ENCODE data around the gene AREG. TPM values are rescaled to one million over a fixed set of nuclear protein-coding genes. Genes with fewer than 3 reads are reported as not detected.

Gene AREG
- total RNA-seq, 2 donors from 2014 or later = 32.7 to 54.3 TPM

GRCh38 chr4:74413265-74413664, 31.7 kb upstream of the AREG start:
- no peaks in the 10 kb centered on the region for H3K9me3 ChIP-seq
- H3K27ac ChIP-seq = no peak overlapping the region
- no peaks in the 10 kb centered on the region for H3K4me1 ChIP-seq (ENCODE audit: control insufficient read depth in 1 of 2, low read depth in 2 of 2)
- H3K36me3 ChIP-seq = no peaks in the 10 kb centered on the region
- TF ChIP-seq, protein P1, sequence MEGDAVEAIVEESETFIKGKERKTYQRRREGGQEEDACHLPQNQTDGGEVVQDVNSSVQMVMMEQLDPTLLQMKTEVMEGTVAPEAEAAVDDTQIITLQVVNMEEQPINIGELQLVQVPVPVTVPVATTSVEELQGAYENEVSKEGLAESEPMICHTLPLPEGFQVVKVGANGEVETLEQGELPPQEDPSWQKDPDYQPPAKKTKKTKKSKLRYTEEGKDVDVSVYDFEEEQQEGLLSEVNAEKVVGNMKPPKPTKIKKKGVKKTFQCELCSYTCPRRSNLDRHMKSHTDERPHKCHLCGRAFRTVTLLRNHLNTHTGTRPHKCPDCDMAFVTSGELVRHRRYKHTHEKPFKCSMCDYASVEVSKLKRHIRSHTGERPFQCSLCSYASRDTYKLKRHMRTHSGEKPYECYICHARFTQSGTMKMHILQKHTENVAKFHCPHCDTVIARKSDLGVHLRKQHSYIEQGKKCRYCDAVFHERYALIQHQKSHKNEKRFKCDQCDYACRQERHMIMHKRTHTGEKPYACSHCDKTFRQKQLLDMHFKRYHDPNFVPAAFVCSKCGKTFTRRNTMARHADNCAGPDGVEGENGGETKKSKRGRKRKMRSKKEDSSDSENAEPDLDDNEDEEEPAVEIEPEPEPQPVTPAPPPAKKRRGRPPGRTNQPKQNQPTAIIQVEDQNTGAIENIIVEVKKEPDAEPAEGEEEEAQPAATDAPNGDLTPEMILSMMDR (IDR thresholded peaks at IDR 0.05) = no peak
- no peak overlapping the region for H3K4me3 ChIP-seq
- ATAC-seq (ENCODE audit: insufficient number of reproducible peaks, low FRiP score, low read depth) (no peak), DNase-seq (ENCODE audit: low spot score) (no peak)
- H3K27me3 ChIP-seq (replicated peaks; ENCODE audit: insufficient read depth) = no peaks in the 10 kb centered on the region

DNA sequence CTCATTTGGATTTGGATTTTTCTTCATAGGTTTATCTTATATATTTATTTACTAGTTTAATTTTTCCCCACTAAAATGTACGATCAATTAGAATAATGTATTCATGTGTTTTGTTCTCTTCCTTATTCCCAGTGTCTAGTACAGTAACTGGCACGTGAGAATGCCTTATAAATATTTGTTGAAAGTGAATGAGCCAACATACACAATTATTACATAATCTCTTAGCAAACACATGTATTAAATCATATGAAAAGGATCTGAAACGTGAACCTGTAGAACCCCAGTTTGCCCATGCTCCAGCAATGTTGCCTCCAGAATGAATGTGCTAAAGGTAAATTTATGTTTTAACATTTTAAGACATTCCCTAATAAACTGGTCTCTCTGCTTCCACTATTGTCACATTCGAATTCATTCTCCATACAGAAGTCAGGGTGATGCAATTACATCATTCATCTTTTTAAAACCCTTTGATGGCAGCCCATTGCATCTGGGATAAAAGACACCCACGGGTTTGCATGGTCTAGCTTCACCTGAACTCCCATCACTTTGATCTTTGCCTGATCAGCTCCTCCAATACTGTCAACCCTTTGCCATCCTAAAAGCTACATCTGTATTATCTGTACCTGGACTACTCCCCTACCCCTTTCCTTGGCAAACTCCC, 30.7 kb upstream of the AREG start:
- ATAC-seq (ENCODE audit: insufficient number of reproducible peaks, low FRiP score, low read depth) (no peak), DNase-seq (ENCODE audit: low spot score) (no peak)
- Histone ChIP-seq H3K4me1 (ENCODE audit: control insufficient read depth in 1 of 2, low read depth in 2 of 2) (no peaks in the 10 kb centered on the region), H3K27me3 (replicated peaks; ENCODE audit: insufficient read depth) (no peaks in the 10 kb centered on the region), H3K9me3 (no peaks in the 10 kb centered on the region), H3K36me3 (no peaks in the 10 kb centered on the region), H3K4me3 (no peak overlapping the region), H3K27ac (no peak overlapping the region)
- TF ChIP-seq, protein P1 (IDR thresholded peaks at IDR 0.05) = no peak

GRCh38 chr4:74415602-74416300, 29.2 kb upstream of the AREG start:
- Histone ChIP-seq H3K27me3 (replicated peaks; ENCODE audit: insufficient read depth) (no peaks in the 10 kb centered on the region), H3K4me1 (ENCODE audit: control insufficient read depth in 1 of 2, low read depth in 2 of 2) (no peaks in the 10 kb centered on the region), H3K27ac (no peak overlapping the region), H3K36me3 (no peaks in the 10 kb centered on the region), H3K4me3 (no peak overlapping the region), H3K9me3 (no peaks in the 10 kb centered on the region)
- DNase-seq (ENCODE audit: low spot score) (no peak), ATAC-seq (ENCODE audit: insufficient number of reproducible peaks, low FRiP score, low read depth) (no peak)
- TF ChIP-seq, protein P1 (IDR thresholded peaks at IDR 0.05) = no peak

DNA sequence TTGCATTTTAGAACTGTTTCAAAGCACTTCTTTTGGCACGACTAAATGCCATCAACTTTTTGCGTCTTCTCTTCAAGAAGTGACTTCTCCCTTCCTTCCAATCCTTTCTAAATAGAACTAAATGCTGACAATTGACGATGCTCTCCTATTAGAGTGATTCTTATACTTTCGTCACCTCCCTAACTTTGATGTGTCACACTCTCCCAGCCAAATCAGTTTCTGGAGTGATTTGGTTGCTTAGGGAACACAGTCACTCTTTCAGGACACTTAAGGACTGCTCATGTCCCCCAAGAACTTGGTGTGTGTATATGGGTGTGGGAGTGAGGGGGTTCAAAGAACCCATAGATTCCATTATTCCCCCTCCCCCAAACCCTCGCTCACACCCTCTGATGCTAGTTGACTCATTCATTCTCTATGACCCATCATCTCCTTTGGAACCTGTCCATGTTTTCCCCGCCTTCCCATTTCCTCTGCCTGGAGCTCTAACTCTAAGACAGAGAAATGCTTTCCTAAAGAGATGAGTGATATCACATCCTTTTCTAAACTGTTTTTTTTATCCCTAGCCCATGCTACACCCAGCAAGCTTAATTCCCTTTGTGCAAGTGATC, 26.8 kb upstream of the AREG start:
- Histone ChIP-seq H3K4me1 (ENCODE audit: control insufficient read depth in 1 of 2, low read depth in 2 of 2) (no peaks in the 10 kb centered on the region), H3K4me3 (no peak overlapping the region), H3K9me3 (no peaks in the 10 kb centered on the region), H3K27ac (no peak overlapping the region), H3K36me3 (no peaks in the 10 kb centered on the region), H3K27me3 (replicated peaks; ENCODE audit: insufficient read depth) (no peaks in the 10 kb centered on the region)
- TF ChIP-seq, protein P1 (IDR thresholded peaks at IDR 0.05) = no peak
- ATAC-seq (ENCODE audit: insufficient number of reproducible peaks, low FRiP score, low read depth) (no peak), DNase-seq (ENCODE audit: low spot score) (no peak)

DNA sequence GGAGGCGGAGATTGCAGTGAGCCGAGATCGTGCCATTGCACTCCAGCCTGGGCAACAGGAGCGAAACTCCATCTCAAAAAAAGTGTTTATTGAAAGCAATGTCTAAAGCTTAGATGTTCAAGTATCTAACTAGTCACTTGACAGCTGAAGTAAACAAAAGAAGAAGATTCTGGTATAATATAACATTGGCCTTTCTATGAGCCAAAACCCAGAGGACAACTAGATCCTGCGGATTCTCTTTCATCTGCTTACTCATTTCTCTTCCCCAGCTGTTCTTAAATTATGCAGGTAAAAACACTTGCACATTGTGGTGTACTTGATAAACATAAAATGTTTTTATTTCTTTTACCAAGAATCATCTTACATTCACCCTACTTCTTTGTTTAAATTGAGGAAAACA, 24.1 kb upstream of the AREG start:
- DNase-seq (ENCODE audit: low spot score) (no peak), ATAC-seq (ENCODE audit: insufficient number of reproducible peaks, low FRiP score, low read depth) (no peak)
- Histone ChIP-seq H3K4me1 (ENCODE audit: control insufficient read depth in 1 of 2, low read depth in 2 of 2) (no peaks in the 10 kb centered on the region), H3K9me3 (no peaks in the 10 kb centered on the region), H3K27ac (no peak overlapping the region), H3K36me3 (no peaks in the 10 kb centered on the region), H3K27me3 (replicated peaks; ENCODE audit: insufficient read depth) (no peaks in the 10 kb centered on the region), H3K4me3 (no peak overlapping the region)
- TF ChIP-seq, protein P1 (IDR thresholded peaks at IDR 0.05) = no peak

Data from thoracic aorta (tissue), 2 donors.